OCI-LY7 (cell line): ENCODE results near the gene OR1K1.
"Not testable (repeated sequence)": the region's sequence is repeated elsewhere in the genome, so short reads cannot be mapped to it uniquely, and the experiment has no call there.

ENCODE experiments used
- CTCF ChIP-seq: fragments of 200-600 bp; sonication (generic); conservative IDR thresholded peaks from 2 replicates; pipeline ENCODE4 v1.5.1; 2014; ENCODE audit warnings: mild to moderate bottlenecking, antibody characterized with exemption, low read length, moderate library complexity, mixed read lengths
- EZH2phosphoT487 ChIP-seq: fragments of 200-600 bp; sonication (generic); IDR thresholded peaks from 2 replicates; pipeline ENCODE4 v1.6.1; 2018; ENCODE audit warnings: low read depth, borderline replicate concordance, mild to moderate bottlenecking, mixed run types, antibody characterized with exemption, low read length, moderate library complexity, mixed read lengths

- not testable (repeated sequence) for TF ChIP-seq CTCF, EZH2phosphoT487
Observed at GRCh38 chr9:122828965-122829284, 29.0 kb downstream of the OR1K1 start.
